ENCODE measurements around the gene OR5D16. TPM values are rescaled to one million over a fixed set of nuclear protein-coding genes. Genes with fewer than 3 reads are reported as not detected.

Gene OR5D16
- total RNA-seq: not detected in 2 replicates
- long read RNA-seq: 0 reads

DNA sequence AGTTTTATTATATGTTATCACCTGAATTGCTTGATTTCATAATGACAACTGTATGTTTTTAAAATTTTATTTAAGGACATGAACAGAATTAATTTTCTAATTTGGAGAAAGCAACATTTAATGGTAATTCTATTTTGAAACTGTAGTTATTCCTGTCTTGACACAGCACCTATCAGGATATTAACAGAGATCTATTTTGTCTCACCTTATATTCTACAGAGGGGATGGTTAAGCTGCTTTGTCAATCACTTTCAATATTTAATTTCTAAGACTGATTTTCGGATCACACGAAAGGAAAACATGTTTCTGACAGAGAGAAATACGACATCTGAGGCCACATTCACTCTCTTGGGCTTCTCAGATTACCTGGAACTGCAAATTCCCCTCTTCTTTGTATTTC lies at the start of gene OR5D16:
Gene OR5D16 (plus strand): TSS at position 301 of the 400 bp plus-strand sequence. CDS start 0 bp downstream, at position 301.
- no peaks in the 10 kb centered on the region for H3K27me3 Mint-ChIP-seq
- DNase-seq (ENCODE audit: low spot score, unreplicated experiment): no peak
- peak within 1 kb of the TSS; percentile 9 for H3K27ac Mint-ChIP-seq
- TF ChIP-seq, protein P1, sequence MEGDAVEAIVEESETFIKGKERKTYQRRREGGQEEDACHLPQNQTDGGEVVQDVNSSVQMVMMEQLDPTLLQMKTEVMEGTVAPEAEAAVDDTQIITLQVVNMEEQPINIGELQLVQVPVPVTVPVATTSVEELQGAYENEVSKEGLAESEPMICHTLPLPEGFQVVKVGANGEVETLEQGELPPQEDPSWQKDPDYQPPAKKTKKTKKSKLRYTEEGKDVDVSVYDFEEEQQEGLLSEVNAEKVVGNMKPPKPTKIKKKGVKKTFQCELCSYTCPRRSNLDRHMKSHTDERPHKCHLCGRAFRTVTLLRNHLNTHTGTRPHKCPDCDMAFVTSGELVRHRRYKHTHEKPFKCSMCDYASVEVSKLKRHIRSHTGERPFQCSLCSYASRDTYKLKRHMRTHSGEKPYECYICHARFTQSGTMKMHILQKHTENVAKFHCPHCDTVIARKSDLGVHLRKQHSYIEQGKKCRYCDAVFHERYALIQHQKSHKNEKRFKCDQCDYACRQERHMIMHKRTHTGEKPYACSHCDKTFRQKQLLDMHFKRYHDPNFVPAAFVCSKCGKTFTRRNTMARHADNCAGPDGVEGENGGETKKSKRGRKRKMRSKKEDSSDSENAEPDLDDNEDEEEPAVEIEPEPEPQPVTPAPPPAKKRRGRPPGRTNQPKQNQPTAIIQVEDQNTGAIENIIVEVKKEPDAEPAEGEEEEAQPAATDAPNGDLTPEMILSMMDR (IDR thresholded peaks at IDR 0.05; ENCODE audit: unreplicated experiment): no peak
- peaks cover 42% of the 10 kb centered on the region for H3K9me3 Mint-ChIP-seq (ENCODE audit: low read depth)
- no peaks in the 10 kb centered on the region for H3K4me1 Mint-ChIP-seq (ENCODE audit: low read depth)
- no peak within 1 kb of the TSS for H3K4me3 Mint-ChIP-seq (ENCODE audit: low read depth)
- no peaks in the 10 kb centered on the region for H3K36me3 Mint-ChIP-seq (ENCODE audit: insufficient read depth)

- H3K4me3 Mint-ChIP-seq (ENCODE audit: low read depth): no peak overlapping the region
Observed at GRCh38 chr11:55791606-55792005, 46.9 kb upstream of the OR5D16 start.

GRCh38 chr11:55793321-55793720 lies 45.2 kb upstream of the OR5D16 start:
- no peaks in the 10 kb centered on the region for H3K4me1 Mint-ChIP-seq (ENCODE audit: low read depth)
- H3K9me3 Mint-ChIP-seq (ENCODE audit: low read depth): peaks cover 29% of the 10 kb centered on the region
- no peak for DNase-seq (ENCODE audit: low spot score, unreplicated experiment)
- no peaks in the 10 kb centered on the region for H3K27me3 Mint-ChIP-seq
- no peak overlapping the region for H3K4me3 Mint-ChIP-seq (ENCODE audit: low read depth)
- no peak overlapping the region for H3K27ac Mint-ChIP-seq
- no peaks in the 10 kb centered on the region for H3K36me3 Mint-ChIP-seq (ENCODE audit: insufficient read depth)
- TF ChIP-seq, protein P1 (IDR thresholded peaks at IDR 0.05; ENCODE audit: unreplicated experiment): no peak

More at GRCh38 chr11:55791606-55792005, 46.9 kb upstream of the OR5D16 start:
- Mint-ChIP-seq H3K9me3 (ENCODE audit: low read depth) (peaks cover 42% of the 10 kb centered on the region), H3K27ac (no peak overlapping the region), H3K27me3 (no peaks in the 10 kb centered on the region), H3K36me3 (ENCODE audit: insufficient read depth) (no peaks in the 10 kb centered on the region), H3K4me1 (ENCODE audit: low read depth) (no peaks in the 10 kb centered on the region)
- TF ChIP-seq, protein P1 (IDR thresholded peaks at IDR 0.05; ENCODE audit: unreplicated experiment): no peak
- DNase-seq (ENCODE audit: low spot score, unreplicated experiment): no peak

- TF ChIP-seq, protein P1 (IDR thresholded peaks at IDR 0.05; ENCODE audit: unreplicated experiment): no peak
- H3K27me3 Mint-ChIP-seq: no peaks in the 10 kb centered on the region
- H3K36me3 Mint-ChIP-seq (ENCODE audit: insufficient read depth): no peaks in the 10 kb centered on the region
- no peak for DNase-seq (ENCODE audit: low spot score, unreplicated experiment)
- H3K4me1 Mint-ChIP-seq (ENCODE audit: low read depth): no peaks in the 10 kb centered on the region
- H3K27ac Mint-ChIP-seq: no peak within 1 kb of the TSS
- H3K9me3 Mint-ChIP-seq (ENCODE audit: low read depth): peaks cover 40% of the 10 kb centered on the region
- H3K4me3 Mint-ChIP-seq (ENCODE audit: low read depth): no peak within 1 kb of the TSS
Observed at GRCh38 chr11:55795256-55795655, 43.3 kb upstream of the OR5D16 start, which contains the start of gene OR5D14. OR5D14 (plus strand) TSS chr11:55795556; CDS start chr11:55795556, 0 bp downstream.

- H3K4me3 Mint-ChIP-seq (ENCODE audit: low read depth): no peak overlapping the region
- peaks cover 59% of the 10 kb centered on the region for H3K9me3 Mint-ChIP-seq (ENCODE audit: low read depth)
- TF ChIP-seq, protein P1 (IDR thresholded peaks at IDR 0.05; ENCODE audit: unreplicated experiment): no peak
- no peaks in the 10 kb centered on the region for H3K4me1 Mint-ChIP-seq (ENCODE audit: low read depth)
- H3K27ac Mint-ChIP-seq: no peak overlapping the region
- no peaks in the 10 kb centered on the region for H3K27me3 Mint-ChIP-seq
- H3K36me3 Mint-ChIP-seq (ENCODE audit: insufficient read depth): peaks cover 3% of the 10 kb centered on the region
- DNase-seq (ENCODE audit: low spot score, unreplicated experiment): no peak
Observed at GRCh38 chr11:55806248-55806647, 32.3 kb upstream of the OR5D16 start.
